Right kidney (tissue), 9 donors: ENCODE data around the gene PDYN.
"Not testable (repeated sequence)": the region's sequence is repeated elsewhere in the genome, so short reads cannot be mapped to it uniquely, and the experiment has no call there.

ENCODE experiments used
- DNase-seq: peaks from one replicate; pipeline ENCODE4 v3.0.0-alpha.2; 2016
- long read RNA-seq, 8 donors: transcript quantifications; one replicate each; lab custom pipeline, GENCODE V29; 2026

Gene PDYN
- long read RNA-seq, donor 1, result 0 reads
- long read RNA-seq, donor 2, result 0 reads
- long read RNA-seq, donor 3, result 0 reads
- long read RNA-seq, donor 4, result 0 reads
- long read RNA-seq, donor 5, result 0 reads
- long read RNA-seq, donor 6, partial matches to known transcripts, result 0 of 1 reads
- long read RNA-seq, donor 6, other reads (novel, unspliced or antisense), result 0 of 1 reads
- long read RNA-seq, donor 7, result 0 reads
- long read RNA-seq, donor 8, result 0 reads

GRCh38 chr20:1993986-1994385 is at the start of gene PDYN:
TSS of gene PDYN (minus strand) at chr20:1994058. CDS start at chr20:1983084, 10,974 bp downstream.
- DNase-seq, result no peak

GRCh38 chr20:2042400-2042799 is 48.5 kb upstream of the PDYN start:
- DNase-seq, result no peak

DNA sequence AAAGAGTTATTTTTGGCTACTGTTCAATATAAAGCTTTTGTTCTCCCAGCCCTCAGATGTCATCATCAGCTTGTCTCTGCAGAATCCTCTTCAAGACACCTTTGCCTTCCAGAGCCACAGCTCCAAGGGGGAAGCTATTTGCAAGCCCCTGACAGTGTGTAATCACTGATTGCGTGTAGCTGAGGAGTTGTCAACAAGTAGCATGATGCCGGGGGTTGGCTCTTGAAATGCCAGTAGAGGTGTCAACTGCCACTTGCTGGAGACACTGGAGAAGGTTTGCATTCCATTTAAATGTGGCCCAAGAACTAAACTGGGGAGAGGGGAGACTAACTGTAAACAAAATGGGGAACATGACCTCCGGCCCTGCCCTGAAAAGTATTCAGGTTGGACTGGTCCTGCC is 44.3 kb upstream of the PDYN start:
- DNase-seq, result no peak

GRCh38 chr20:2037296-2037914 is 43.5 kb upstream of the PDYN start:
- DNase-seq, result no peak

GRCh38 chr20:2036357-2036756 is 42.5 kb upstream of the PDYN start:
- DNase-seq, result not testable (repeated sequence)

DNA sequence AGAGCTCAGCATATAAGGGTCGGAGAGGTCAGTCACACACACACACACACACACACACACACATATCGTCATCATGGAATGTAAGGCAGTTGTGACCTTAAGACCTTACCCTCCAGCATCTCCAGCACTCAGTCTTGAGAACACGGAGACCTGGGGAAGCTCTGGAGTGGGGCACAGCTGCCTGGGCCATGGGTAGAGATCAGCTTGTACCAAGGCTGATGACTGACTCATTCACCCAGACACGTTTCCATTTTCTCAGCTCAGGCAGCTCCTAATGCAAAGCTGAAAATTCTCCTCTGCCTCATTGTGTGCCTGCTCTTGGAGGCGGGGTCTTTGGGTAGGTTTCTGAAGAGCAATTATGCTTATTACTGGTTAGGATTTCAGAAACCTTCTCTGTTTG is 38.3 kb upstream of the PDYN start:
- no peak for DNase-seq

DNA sequence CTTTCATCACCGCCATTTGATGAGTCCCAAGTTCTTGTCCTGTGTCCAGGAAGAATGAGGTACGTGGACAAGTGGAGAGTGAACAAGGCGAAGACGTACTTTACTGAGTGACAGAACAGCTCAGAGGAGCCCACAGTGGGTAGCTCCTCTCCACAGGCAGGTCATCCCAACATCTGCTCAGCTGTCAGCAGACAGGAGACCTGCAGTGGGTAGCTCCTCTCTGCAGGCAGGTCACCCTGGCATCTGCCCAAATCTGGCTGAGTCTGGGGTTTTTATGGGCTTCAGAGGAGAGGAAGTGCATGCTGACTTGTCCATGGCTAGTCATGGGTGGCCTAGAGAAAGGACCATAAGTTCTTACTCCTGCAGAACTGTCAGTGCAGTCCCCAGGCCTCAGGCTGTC is 32.7 kb upstream of the PDYN start:
- no peak for DNase-seq

DNA sequence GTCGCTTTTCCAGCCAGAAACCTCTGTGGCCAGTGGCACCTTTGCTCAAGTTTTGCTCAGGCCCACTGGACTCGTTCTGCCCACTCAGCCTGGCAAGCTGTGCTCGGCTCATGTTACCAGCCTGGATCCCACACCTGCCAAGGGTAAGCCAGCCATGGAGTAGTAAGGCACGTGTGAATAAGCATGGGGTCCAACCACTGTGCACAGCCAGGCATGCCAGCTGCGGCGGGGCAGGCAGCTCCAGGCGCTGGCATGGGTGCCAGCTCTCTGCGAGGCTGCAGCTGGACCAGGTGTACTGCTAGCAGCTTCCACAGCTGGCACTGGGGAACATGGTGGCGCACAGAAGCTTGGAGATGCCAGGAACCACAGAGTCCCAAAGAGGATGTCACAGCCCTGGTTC is 32.1 kb upstream of the PDYN start:
- DNase-seq, result no peak

DNA sequence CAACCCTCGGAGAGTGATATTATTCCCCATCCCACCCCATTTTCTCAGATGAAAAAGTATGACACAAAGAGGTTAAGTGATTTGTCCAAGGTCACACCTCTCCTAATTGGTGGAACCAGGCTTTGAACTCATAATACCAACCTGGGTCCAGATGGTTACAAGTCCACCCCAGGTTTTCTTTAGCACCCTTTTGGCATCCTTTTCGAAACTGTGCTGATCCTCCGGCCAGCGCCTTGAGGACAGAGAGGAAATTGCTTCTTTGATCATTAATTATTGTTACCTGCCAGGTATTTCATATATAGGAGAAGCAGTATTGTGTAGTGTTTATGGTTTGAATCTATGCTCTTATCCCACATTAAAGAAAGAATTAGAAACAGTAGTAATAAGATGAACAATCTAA is 29.3 kb upstream of the PDYN start:
- DNase-seq, result no peak

DNA sequence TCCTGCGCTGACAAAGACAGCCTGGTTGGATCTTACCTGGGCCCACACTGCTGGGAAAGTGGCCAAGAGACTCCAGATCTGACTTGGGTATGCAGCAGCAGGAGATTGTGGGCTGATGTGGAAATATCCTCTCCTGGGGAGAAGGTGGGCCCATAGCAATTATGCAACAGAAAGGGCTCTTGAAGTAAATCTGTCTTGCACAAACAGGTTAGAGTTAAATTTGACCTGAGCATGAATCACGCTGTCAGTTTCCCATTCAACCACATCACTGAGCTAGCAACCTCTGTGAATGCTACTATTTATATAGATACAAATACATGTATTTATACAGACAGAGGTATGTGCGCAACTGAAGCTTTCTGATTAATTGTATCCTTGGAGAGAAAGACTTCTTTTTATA is 28.3 kb upstream of the PDYN start:
- DNase-seq, result no peak

- no peak for DNase-seq
Measured at GRCh38 chr20:2010533-2010932, 16.7 kb upstream of the PDYN start.

DNA sequence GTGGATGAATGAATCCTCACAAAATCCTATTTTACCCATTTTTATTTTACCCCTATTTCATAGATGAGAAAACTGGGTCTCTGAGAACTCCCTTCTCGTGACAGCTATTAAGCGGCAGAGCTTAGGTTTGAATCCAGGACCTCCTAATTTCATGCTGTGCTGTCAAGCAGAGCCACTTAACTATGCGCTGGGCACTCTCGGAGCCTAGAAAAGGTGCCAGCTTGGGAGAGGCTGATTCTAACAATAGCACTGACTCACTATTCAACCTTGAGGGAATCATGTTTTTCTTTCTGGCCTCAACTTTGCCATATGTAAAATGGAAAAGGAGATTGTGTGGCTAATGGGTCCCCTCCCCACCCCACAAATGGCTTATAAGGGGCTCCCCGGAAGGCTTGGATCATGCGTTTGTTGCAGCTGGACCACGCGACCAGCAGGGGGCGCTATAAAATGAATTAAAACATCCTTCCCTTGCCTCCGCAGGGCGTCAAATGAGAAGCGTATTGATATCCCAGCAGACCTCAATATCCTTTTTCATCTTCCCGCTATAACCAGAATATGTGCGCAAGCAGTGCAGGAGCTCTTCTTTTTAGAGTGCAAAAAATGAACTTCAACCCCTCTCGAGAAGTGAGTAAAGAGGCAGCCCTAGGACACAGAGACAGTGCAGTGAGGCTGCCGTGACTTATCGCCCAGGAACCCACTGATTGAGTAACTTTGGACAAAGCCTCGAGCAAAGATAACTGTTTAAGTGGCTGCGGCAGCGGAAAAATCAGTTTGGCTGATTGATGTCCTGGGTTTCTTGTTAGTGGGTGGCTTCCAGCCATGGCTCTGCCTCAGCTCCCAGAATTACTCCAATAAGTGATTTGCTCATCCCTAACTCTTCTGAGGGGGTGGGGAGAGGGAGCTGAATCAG is 12.8 kb upstream of the PDYN start:
- no peak for DNase-seq

DNA sequence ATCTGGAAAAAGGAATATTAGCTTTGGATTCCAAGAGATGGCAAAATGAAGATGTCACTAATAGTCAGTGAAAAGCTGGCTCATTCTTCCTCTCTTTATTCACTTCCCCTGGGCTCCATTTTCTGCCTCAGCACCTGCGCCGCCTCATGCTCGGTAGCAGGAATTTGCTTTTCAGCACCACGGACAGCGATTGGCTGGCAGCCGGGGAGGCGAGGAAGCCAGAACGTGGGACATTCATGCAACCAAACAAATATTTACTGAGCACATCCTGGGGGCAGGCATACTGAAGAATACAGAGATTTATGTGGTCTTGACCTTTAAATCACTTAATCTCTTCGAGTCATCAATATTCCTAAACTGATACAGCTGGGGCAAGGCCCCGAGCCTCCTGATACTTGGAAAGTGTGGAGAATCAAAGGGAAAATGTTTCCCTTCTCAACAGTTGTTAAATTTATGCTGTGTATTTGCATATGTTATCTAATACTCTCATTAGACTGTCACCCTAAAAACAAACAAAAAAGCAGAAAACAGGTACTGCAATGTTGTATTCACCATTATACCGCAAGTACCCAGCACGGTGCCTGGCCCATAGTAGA is 12.1 kb upstream of the PDYN start:
- peak; percentile 67 for DNase-seq

DNA sequence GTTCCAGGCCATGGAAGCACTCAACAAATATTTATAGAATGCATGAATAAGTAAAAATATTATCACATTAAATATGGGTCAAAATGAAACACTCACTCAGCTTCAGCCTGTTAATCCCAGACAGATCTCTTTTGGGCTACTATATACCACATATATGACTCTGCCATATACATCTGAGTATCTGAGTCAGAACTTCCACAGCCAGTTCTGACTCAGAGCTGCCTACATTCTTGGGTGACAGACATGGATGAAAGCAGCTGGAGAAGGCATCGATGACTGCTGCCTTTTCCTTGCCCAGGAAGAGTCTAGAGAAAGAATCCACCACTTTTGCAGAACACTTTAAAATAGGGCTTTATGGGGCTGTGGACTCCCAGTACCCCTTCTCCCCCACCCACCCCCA is 11.5 kb upstream of the PDYN start:
- DNase-seq, result no peak

- DNase-seq, result no peak
Measured at GRCh38 chr20:2004171-2004570, 10.3 kb upstream of the PDYN start.

GRCh38 chr20:2002365-2002764 is 8.5 kb upstream of the PDYN start:
- no peak for DNase-seq

- no peak for DNase-seq
Measured at GRCh38 chr20:2001119-2001518, 7.3 kb upstream of the PDYN start.

DNA sequence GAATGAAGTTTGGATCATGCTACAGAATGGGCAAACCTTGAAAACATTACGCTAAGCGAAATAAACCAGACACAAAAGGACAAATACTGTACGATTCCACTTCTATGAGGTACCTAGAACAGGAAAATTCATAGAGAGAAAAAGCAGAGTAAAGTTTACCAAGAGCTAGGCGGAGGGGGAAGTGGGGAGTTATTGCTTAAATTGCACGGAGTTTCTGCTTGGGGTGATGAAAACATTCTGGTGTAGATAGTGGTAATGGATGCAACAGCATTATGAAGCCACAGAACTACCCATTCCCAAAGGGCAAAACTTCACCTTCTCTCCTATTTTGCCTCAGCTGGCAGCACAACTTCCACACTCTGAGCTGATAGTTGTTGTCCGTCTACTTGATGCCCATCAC is 6.4 kb upstream of the PDYN start:
- no peak for DNase-seq

DNA sequence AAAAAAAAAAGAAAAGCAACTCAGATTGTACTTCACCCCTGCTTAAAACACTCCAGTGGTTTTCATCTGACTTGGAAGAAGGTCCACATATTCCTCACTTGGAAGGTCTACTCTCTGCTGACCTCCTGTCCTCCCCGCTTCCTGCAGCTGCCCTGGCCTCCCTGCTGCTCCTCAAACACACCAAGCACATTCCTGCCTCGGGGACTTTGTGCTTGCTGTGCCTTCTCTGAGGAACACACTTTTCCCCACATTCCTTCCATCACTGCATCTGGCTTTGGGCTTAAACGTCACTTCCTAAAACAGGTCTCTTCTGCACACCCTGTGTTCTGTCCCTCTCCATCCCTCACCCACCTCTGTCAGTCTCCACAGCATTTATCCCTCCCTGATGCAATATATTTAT is 4.9 kb upstream of the PDYN start:
- DNase-seq, result no peak

- no peak for DNase-seq
Measured at GRCh38 chr20:1998193-1998520, 4.3 kb upstream of the PDYN start.

DNA sequence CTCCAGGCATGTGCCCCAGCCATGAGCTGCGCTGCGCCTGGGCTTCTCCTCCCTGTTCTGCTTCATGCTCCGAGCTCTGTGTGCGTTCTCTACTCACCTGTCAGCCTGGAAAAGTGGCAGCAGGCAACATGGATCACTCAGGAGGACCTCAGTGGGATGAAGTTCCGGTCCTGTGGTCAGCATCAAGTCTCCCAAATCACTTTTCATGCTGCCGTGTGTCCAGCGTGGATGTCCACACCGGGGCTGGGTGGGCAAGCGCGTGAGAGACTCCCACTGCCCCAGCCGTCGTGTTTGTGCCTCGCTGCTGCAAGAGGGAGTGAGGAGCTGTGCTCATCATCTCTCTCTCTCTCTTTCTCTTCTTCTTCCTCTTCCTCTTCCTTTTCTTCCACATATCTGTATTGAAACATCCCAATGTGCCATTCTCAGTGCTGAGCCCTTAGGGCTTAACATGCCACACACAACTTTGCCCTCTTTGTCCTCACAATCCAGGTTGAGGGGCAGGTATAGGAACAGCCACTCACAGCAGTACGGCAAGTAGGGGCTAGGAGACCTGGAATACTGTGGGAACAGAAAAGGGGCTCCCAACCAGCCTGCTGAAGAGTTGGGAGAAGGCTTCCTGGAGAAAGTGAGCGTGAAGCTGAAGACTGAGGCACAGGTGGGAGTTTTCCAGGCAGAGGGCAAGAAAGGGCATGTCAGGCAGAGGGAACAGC is 3.8 kb upstream of the PDYN start:
- DNase-seq, result no peak

GRCh38 chr20:1995531-1996310 is 1.9 kb upstream of the PDYN start:
- DNase-seq, result no peak
